Measurements from ENCODE around the gene CCDC77.

CCDC77 gene

GRCh38 chr12:454833-455232 is 53.4 kb downstream of the CCDC77 start:
- DNase-seq: no peak

GRCh38 chr12:455821-456220 is 54.4 kb downstream of the CCDC77 start:
- DNase-seq: no peak

GRCh38 chr12:457676-458075 is 56.2 kb downstream of the CCDC77 start:
- no peak for DNase-seq

- DNase-seq: no peak
These were observed 57.6 kb downstream of the CCDC77 start for GRCh38 chr12:459050-459429.

- peak; percentile 73 for DNase-seq
These were observed 58.2 kb downstream of the CCDC77 start, which contains the start of gene B4GALNT3 for GRCh38 chr12:459430-460258. B4GALNT3 (plus strand) TSS chr12:459939; CDS start chr12:460377, 438 bp downstream.

GRCh38 chr12:460261-461230 is 59.1 kb downstream of the CCDC77 start:
- peak; percentile 47 for DNase-seq

GRCh38 chr12:461425-461824 is 60.0 kb downstream of the CCDC77 start:
- no peak for DNase-seq

- DNase-seq: peak; percentile 57
These were observed 61.7 kb downstream of the CCDC77 start for GRCh38 chr12:462936-463705.

- DNase-seq: peak; percentile 56
These were observed 63.2 kb downstream of the CCDC77 start for GRCh38 chr12:464484-465267.

GRCh38 chr12:466039-466438 is 64.6 kb downstream of the CCDC77 start:
- DNase-seq: peak; percentile 59

GRCh38 chr12:466762-467161 is 65.3 kb downstream of the CCDC77 start:
- no peak for DNase-seq

GRCh38 chr12:467591-467990 is 66.1 kb downstream of the CCDC77 start:
- no peak for DNase-seq

GRCh38 chr12:468671-469389 is 67.4 kb downstream of the CCDC77 start:
- DNase-seq: no peak

GRCh38 chr12:470133-470532 is 68.7 kb downstream of the CCDC77 start:
- no peak for DNase-seq

GRCh38 chr12:473198-473597 is 71.8 kb downstream of the CCDC77 start:
- no peak for DNase-seq

- no peak for DNase-seq
These were observed 72.6 kb downstream of the CCDC77 start for GRCh38 chr12:473863-474577.

GRCh38 chr12:475286-475685 is 73.8 kb downstream of the CCDC77 start:
- no peak for DNase-seq

- DNase-seq: no peak
These were observed 77.7 kb downstream of the CCDC77 start for GRCh38 chr12:479161-479560.

GRCh38 chr12:480831-481816 is 79.7 kb downstream of the CCDC77 start:
- peak; percentile 89 for DNase-seq

All from left hindlimb (tissue), 1 donor.